ENCODE data around the gene HP1BP3. TPM values are rescaled to one million over a fixed set of nuclear protein-coding genes. Genes with fewer than 3 reads are reported as not detected.

HP1BP3 gene
- total RNA-seq, 1 donor from 2014 or later = 71.9 TPM

- DNase-seq (ENCODE audit: low spot score) (peak; percentile 80), ATAC-seq (peak; percentile 94)
These were observed 90.4 kb downstream of the HP1BP3 start for GRCh38 chr1:20696397-20697333.

DNA sequence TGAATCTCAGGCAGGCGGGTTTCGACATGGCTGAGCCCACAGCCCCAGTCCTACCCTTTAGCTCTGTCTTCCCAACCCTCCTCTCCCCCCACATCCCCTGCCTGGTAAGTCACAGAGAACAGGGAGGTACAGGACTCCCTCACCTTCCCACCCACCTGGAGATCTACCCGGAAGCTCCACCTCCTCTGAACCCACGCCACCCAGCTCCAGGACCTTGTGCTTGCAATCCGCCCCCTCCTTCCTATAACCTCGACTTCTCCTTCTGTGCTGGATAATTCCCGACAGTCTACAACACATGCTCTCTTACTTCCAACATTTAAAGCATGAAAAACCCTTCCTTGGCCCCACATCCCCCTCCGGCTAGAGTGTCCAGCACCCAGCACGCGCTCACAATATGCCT lies 91.6 kb downstream of the HP1BP3 start:
- ATAC-seq = no peak

GRCh38 chr1:20693623-20694022 lies 93.5 kb downstream of the HP1BP3 start:
- DNase-seq (ENCODE audit: low spot score) (no peak), ATAC-seq (no peak)

More for the DNA sequence above, 91.6 kb downstream of the HP1BP3 start:
- DNase-seq (ENCODE audit: low spot score) = no peak

Other genes starting within 250 kb of the HP1BP3 start
- gene FAM43B, start 234.7 kb downstream of the HP1BP3 start, total RNA-seq = 0.35 TPM
- 29.7 TPM for gene CDA, start 198.2 kb downstream of the HP1BP3 start, total RNA-seq
- 90.5 TPM for gene PINK1, start 153.8 kb downstream of the HP1BP3 start, total RNA-seq
- gene DDOST, start 125.9 kb downstream of the HP1BP3 start, total RNA-seq = 104 TPM
- gene KIF17, start 69.3 kb downstream of the HP1BP3 start, total RNA-seq = 1.5 TPM
- 0.30 TPM for gene SH2D5, start 54.6 kb downstream of the HP1BP3 start, total RNA-seq